Heart left ventricle (tissue), 16 donors: ENCODE data around the gene NSG2. TPM values are rescaled to one million over a fixed set of nuclear protein-coding genes. Genes with fewer than 3 reads are reported as not detected.
"Not testable (repeated sequence)": the region's sequence is repeated elsewhere in the genome, so short reads cannot be mapped to it uniquely, and the experiment has no call there.

Source experiments
- ATAC-seq, 4 donors: fragments of 200-7000 bp; cut with Tn5 transposase; one replicate each; pipeline ENCODE4 v1.9.1; 2020 to 2022; ENCODE audit warnings: moderate library complexity in 4 of 4, mild to moderate bottlenecking in 3 of 4, moderate number of reproducible peaks in 1 of 4
- DNase-seq, 5 donors: peaks; one replicate each; pipeline ENCODE4 v3.0.0-alpha.2; 2020
- H3K27ac ChIP-seq, 12 donors: fragments of 200-600 bp; sonication (generic) in 4 of 12; one replicate each; pipeline versions ENCODE4 v1.5.0 to v1.8.0; 2016 to 2022; ENCODE audit warnings: mild to moderate bottlenecking in 2 of 12
- H3K27me3 ChIP-seq, 9 donors: fragments of 200-600 bp; sonication (generic) in 2 of 9; one replicate each; pipeline versions ENCODE4 v1.5.1 to v1.8.0; 2016 to 2022; ENCODE audit warnings: mild to moderate bottlenecking in 3 of 9
- H3K36me3 ChIP-seq, 9 donors: fragments of 200-600 bp; sonication (generic) in 2 of 9; one replicate each; pipeline versions ENCODE4 v1.5.0 to v1.8.0; 2018 to 2022; ENCODE audit warnings: mild to moderate bottlenecking in 2 of 9
- H3K4me1 ChIP-seq, 12 donors: fragments of 200-600 bp; sonication (generic) in 4 of 12; one replicate each; pipeline versions ENCODE4 v1.5.0 to v1.8.0; 2016 to 2022; ENCODE audit warnings: mild to moderate bottlenecking in 3 of 12
- H3K4me3 ChIP-seq, 12 donors: fragments of 200-600 bp; sonication (generic) in 4 of 12; one replicate each; pipeline versions ENCODE4 v1.5.0 to v1.8.0; 2017 to 2022; ENCODE audit warnings: mild to moderate bottlenecking in 9 of 12, moderate library complexity in 4 of 12
- H3K9me3 ChIP-seq, 12 donors: fragments of 200-600 bp; sonication (generic) in 4 of 12; one replicate each; pipeline versions ENCODE4 v1.5.0 to v1.8.0; 2016 to 2022; ENCODE audit warnings: mild to moderate bottlenecking in 1 of 12
- CTCF ChIP-seq, 12 donors: fragments of 200-600 bp; sonication (generic) in 4 of 12; IDR thresholded peaks; one replicate each; pipeline versions ENCODE4 v1.5.0 to v1.8.0; 2018 to 2022; ENCODE audit warnings: antibody characterized with exemption in 12 of 12, mild to moderate bottlenecking in 5 of 12
- POLR2A ChIP-seq, 2 donors: fragments of 450-650 bp; IDR thresholded peaks; one replicate each; pipeline ENCODE4 v1.6.1; 2017; ENCODE audit warnings: antibody characterized with exemption in 2 of 2, mild to moderate bottlenecking in 2 of 2, moderate library complexity in 2 of 2
- WGBS, 4 donors: extraction: QIAGEN DNeasy Blood & Tissue Kit in 2 of 4; methylation state at CpG; one replicate each; pipeline versions ENCODE4 v1.1.5 to v1.1.7; 2013 to 2018; 5-methylcytosine and 5-hydroxymethylcytosine counted together
- intact Hi-C, 10 donors: fragments of 100-400 bp; cut with DNase I; formaldehyde crosslinking; loops; one replicate each; pipeline versions ENCODE4 v1.11.1 to v1.14.2; 2022
- polyA plus RNA-seq, 2 donors: library from polyadenylated mRNA; stranded (reverse); fragments of 200-250 nt; gene quantifications; one replicate each; pipeline ENCODE4 v1.2.3, GENCODE V29; 2013
- total RNA-seq, 9 donors: library from RNA; depleted of rRNA in 2 of 9; stranded (reverse); fragments of >200 nt in 2 of 9; fragmentation: NEBNext Ultra II Directional in 3 of 9; extraction: Animal tissue kit (Norgen Biotek cat#: 25700) in 3 of 9; gene quantifications; one replicate each; pipeline versions ENCODE4 v1.1.0 to v1.2.4, GENCODE V29; 2016 to 2023
- donor health status: ischemic (EF 13 %, LVEDD 7.1; RV severe dilation, severe dysfunction).
- donor health status: healthy with polysubstance abuse.
- donor health status: DM: no; HTN: yes; CAD: no.
- donor health status: DM: no; HTN: no; CAD: no.
- donor health status: ischemic (EF 25% LVEDD 6.9; RV normal size, moderate dysfunction).
- donor health status: ischemic (EF 25% LVEDD 5.7; RV mildly dilated, moderate dysfunction).
- donor health status: healthy.
- donor health status: DM: yes; HTN: yes; CAD: no.
- donor health status: ischemic (EF 35%, LVEDD 5.7; RV mildly dilated, moderate dysfunction).
- donor health status: nonischemic (EF 11% LVEDD 7.7; RV severe dilation, severe dysfunction).
- donor health status: DM: yes; HTN: yes; CAD: no.
- donor health status: PGD.
- donor health status: ischemic (EF 29% LVEDD 5.4; RV normal size, mild dysfunction).
- donor health status: nonischemic (EF 23%, LVEDD 6.1; RV moderate dilation, normal function).

Gene NSG2
- total and polyA plus RNA-seq, 11 donors, result 0.30 to 1.7 (median 0.44) TPM; not detected in 4

- H3K4me1 ChIP-seq, result no peaks in the 10 kb centered on the region
- peaks cover 0 to 4% (median 0%) of the 10 kb centered on the region in 9 donors for H3K27me3 ChIP-seq
- H3K36me3 ChIP-seq, result no peaks in the 10 kb centered on the region
- no peak overlapping the region for H3K27ac ChIP-seq
- intact Hi-C loops, result no loop called here
- H3K4me3 ChIP-seq, result no peak overlapping the region
- H3K9me3 ChIP-seq, result no peaks in the 10 kb centered on the region
- ATAC-seq, result no peak
- no peak for TF ChIP-seq CTCF (IDR thresholded peaks at IDR 0.05)
- 49 to 73% (median 64%) methylated on average over 5 of the region's 5 CpGs for WGBS, 4 donors
- DNase-seq, result no peak
Observed at GRCh38 chr5:174100490-174100889, 55.0 kb downstream of the NSG2 start.

- DNase-seq, result no peak
- H3K27me3 ChIP-seq, result peaks cover 0 to 4% (median 0%) of the 10 kb centered on the region in 9 donors
- H3K4me3 ChIP-seq, result no peak overlapping the region
- no peak overlapping the region for H3K27ac ChIP-seq
- intact Hi-C loops, result no loop called here
- no peaks in the 10 kb centered on the region for H3K36me3 ChIP-seq
- no peak for ATAC-seq
- 57 to 62% (median 61%) methylated on average over 6 of the region's 6 CpGs for WGBS, 4 donors
- H3K9me3 ChIP-seq, result no peaks in the 10 kb centered on the region
- H3K4me1 ChIP-seq, result no peaks in the 10 kb centered on the region
- TF ChIP-seq CTCF (IDR thresholded peaks at IDR 0.05) (no peak), POLR2A (IDR thresholded peaks at IDR 0.05) (no peak)
Observed at GRCh38 chr5:174101195-174101730, 55.8 kb downstream of the NSG2 start.

GRCh38 chr5:174102574-174102973 is 57.1 kb downstream of the NSG2 start:
- intact Hi-C loops, ATAC-seq, H3K27me3 ChIP-seq, H3K27ac ChIP-seq, H3K4me3 ChIP-seq, H3K36me3 ChIP-seq, H3K4me1 ChIP-seq, H3K9me3 ChIP-seq, DNase-seq: not testable (repeated sequence)
- 80 to 90% (median 86%) methylated on average over 2 of the region's 2 CpGs for WGBS, 4 donors

- H3K27me3 ChIP-seq, result peaks cover 0 to 3% (median 0%) of the 10 kb centered on the region in 9 donors
- H3K27ac ChIP-seq, result no peak overlapping the region
- DNase-seq, result peak in 1 of 5 donors; percentile 31
- no peaks in the 10 kb centered on the region for H3K9me3 ChIP-seq
- no peaks in the 10 kb centered on the region for H3K36me3 ChIP-seq
- no peaks in the 10 kb centered on the region for H3K4me1 ChIP-seq
- no peak overlapping the region for H3K4me3 ChIP-seq
- intact Hi-C loops, result no loop called here
- no peak for ATAC-seq
- WGBS, 4 donors, result 52 to 61% (median 56%) methylated on average over 12 to 17 of the region's 17 CpGs
- TF ChIP-seq POLR2A (IDR thresholded peaks at IDR 0.05) (no peak), CTCF (IDR thresholded peaks at IDR 0.05) (no peak)
Observed at GRCh38 chr5:174106997-174107655, 61.6 kb downstream of the NSG2 start.

- no peak overlapping the region for H3K27ac ChIP-seq
- ATAC-seq (no peak), DNase-seq (no peak)
- TF ChIP-seq POLR2A (IDR thresholded peaks at IDR 0.05) (no peak), CTCF (IDR thresholded peaks at IDR 0.05) (no peak)
- no peaks in the 10 kb centered on the region for H3K27me3 ChIP-seq
- H3K4me3 ChIP-seq, result no peak overlapping the region
- intact Hi-C loops, result no loop called here
- H3K4me1 ChIP-seq, result no peaks in the 10 kb centered on the region
- H3K36me3 ChIP-seq, result no peaks in the 10 kb centered on the region
- 86 to 91% (median 86%) methylated on average over 6 of the region's 6 CpGs for WGBS, 4 donors
- H3K9me3 ChIP-seq, result no peaks in the 10 kb centered on the region
Observed at GRCh38 chr5:174108745-174109144, 63.2 kb downstream of the NSG2 start.
